OCI-LY7 (cell line): Measurements from ENCODE around the gene NYNRIN. TPM values are rescaled to one million over a fixed set of nuclear protein-coding genes. Genes with fewer than 3 reads are reported as not detected.

Experiments used
- BruUV-seq: library from RNA; stranded (reverse); fragments of 400-500 nt; replicated peaks from 2 replicates; lab custom pipeline; 2021; lab: Mats Ljungman, UMichigan
- CTCF ChIA-PET: fragments of 300-600 bp; sonication (Branson Sonifier 250); formaldehyde crosslinking; loops from one replicate; lab custom pipeline; 2022; ENCODE audit warnings: antibody characterized with exemption; ENCODE audit not compliant: unreplicated experiment; lab: Charles Lee
- POLR2A ChIA-PET: fragments of 300-600 bp; sonication (Branson Sonifier 250); formaldehyde crosslinking; loops from one replicate; lab custom pipeline; 2022; ENCODE audit warnings: antibody characterized with exemption; lab: Charles Lee
- DNase-seq: peaks from one replicate; pipeline ENCODE4 v3.0.0-alpha.2; 2015; ENCODE audit warnings: low spot score
- H2AFZ ChIP-seq: fragments of 200-600 bp; sonication (generic), shearing (Covaris generic); 2 replicates; pipeline ENCODE4 v1.6.1; 2014; ENCODE audit warnings: mild to moderate bottlenecking, antibody characterized with exemption, low read length, moderate library complexity
- H3K27ac ChIP-seq: fragments of 200-600 bp; sonication (generic); 2 replicates; pipeline ENCODE4 v1.5.1; 2014; ENCODE audit warnings: mixed run types, low read depth, mild to moderate bottlenecking, moderate library complexity, low read length, inconsistent platforms; ENCODE audit not compliant: poor library complexity, severe bottlenecking
- H3K36me3 ChIP-seq: fragments of 200-600 bp; sonication (generic); 2 replicates; pipeline ENCODE4 v1.6.1; 2014; ENCODE audit warnings: mild to moderate bottlenecking, antibody characterized with exemption, low read length, moderate library complexity, mixed read lengths; ENCODE audit not compliant: insufficient read depth
- H3K4me1 ChIP-seq: fragments of 200-600 bp; sonication (generic); 2 replicates; pipeline ENCODE4 v1.5.1; 2014; ENCODE audit warnings: mild to moderate bottlenecking, low read length; ENCODE audit not compliant: insufficient read depth, poor library complexity, severe bottlenecking
- H3K4me2 ChIP-seq: fragments of 200-600 bp; sonication (generic); 2 replicates; pipeline ENCODE4 v1.6.1; 2014; ENCODE audit warnings: mild to moderate bottlenecking, low read length
- H3K4me3 ChIP-seq: fragments of 200-600 bp; sonication (generic); 2 replicates; pipeline ENCODE4 v1.5.1; 2014; ENCODE audit warnings: mild to moderate bottlenecking, low read depth, low read length; ENCODE audit not compliant: poor library complexity, severe bottlenecking
- H3K79me2 ChIP-seq: fragments of 200-600 bp; sonication (generic); 2 replicates; pipeline ENCODE4 v1.6.1; 2016; ENCODE audit warnings: low read depth, mild to moderate bottlenecking, low read length, moderate library complexity, mixed read lengths; ENCODE audit not compliant: insufficient read depth
- H3K9me2 ChIP-seq: fragments of 200-600 bp; sonication (generic); 2 replicates; pipeline ENCODE4 v1.6.1; 2016; ENCODE audit warnings: mild to moderate bottlenecking, low read length, mixed read lengths; ENCODE audit not compliant: insufficient read depth
- H3K9me3 ChIP-seq: fragments of 200-600 bp; sonication (generic); 2 replicates; pipeline ENCODE4 v1.6.1; 2014; ENCODE audit warnings: mild to moderate bottlenecking, mixed run types, low read length, mixed read lengths
- H4K20me1 ChIP-seq: fragments of 200-600 bp; sonication (generic); 2 replicates; pipeline ENCODE4 v1.6.1; 2014; ENCODE audit warnings: mild to moderate bottlenecking, antibody characterized with exemption, low read length, moderate library complexity, mixed read lengths; ENCODE audit not compliant: insufficient read depth
- EZH2phosphoT487 ChIP-seq: fragments of 200-600 bp; sonication (generic); IDR thresholded peaks from 2 replicates; pipeline ENCODE4 v1.6.1; 2018; ENCODE audit warnings: low read depth, borderline replicate concordance, mild to moderate bottlenecking, mixed run types, antibody characterized with exemption, low read length, moderate library complexity, mixed read lengths
- intact Hi-C: fragments of 100-400 bp; cut with micrococcal nuclease; formaldehyde crosslinking; loops from one replicate; pipeline ENCODE4 v1.10.0; 2022; ENCODE audit not compliant: unreplicated experiment
- total RNA-seq, 2 experiments: library from RNA; depleted of rRNA in 1 of 2; stranded (reverse); fragments of >200 nt in 1 of 2; shearing (Covaris generic) in 1 of 2; gene quantifications; 2 replicates each; pipeline ENCODE4 v1.2.3, GENCODE V29; 2014 to 2022
- TF ChIP-seq, protein P1 (sequence below): fragments of 200-600 bp; sonication (generic); conservative IDR thresholded peaks from 2 replicates; pipeline ENCODE4 v1.5.1; 2014; ENCODE audit warnings: mild to moderate bottlenecking, antibody characterized with exemption, low read length, moderate library complexity, mixed read lengths

The NYNRIN gene
- total RNA-seq, 2 experiments from 2014 or later = 0.13 TPM; not detected in 1

DNA sequence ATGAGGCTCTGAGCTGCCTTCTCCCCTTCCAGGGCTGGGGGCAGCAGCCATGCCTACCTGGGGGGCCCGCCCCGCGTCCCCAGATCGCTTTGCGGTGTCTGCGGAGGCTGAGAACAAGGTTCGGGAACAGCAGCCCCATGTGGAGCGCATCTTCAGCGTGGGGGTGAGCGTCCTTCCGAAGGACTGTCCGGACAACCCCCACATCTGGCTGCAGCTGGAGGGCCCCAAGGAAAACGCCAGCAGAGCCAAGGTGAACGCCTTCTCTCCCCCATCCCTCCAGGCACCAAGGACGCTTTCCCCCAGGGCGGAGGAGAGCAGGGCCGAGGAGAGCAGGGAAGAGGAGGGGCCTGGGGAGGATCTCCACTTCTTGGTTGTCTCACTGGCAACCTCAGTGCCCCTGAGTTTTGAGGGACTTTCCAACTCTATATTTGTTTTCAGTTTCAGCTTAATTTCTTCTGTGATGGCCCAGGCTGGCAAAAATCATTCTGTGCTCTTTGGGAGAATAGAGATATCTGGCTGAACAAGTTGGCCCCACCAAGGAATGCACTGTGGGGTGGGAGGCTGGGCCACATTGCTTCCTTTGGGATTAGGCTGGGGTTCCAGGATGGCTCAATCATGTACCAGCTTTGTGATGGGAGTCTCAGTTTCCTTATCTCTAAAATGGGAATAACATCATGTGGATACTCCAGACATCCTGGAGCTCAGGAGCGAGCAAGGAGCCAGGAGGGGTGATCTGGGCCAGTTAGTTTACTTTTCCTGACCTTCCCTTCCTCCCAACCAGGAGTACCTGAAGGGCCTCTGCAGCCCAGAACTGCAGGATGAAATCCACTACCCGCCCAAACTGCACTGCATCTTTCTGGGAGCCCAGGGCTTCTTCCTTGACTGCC is 32.1 kb downstream of the NYNRIN start:
- CTCF ChIA-PET = interaction anchor here (0.5 to 2.5 kb wide), 23 partner anchors 10 to 1486 kb away, joined by 3 to 26 read pairs (median 3); partner anchors contain the start of genes CIDEB, NFATC4 and RIPK3
- Histone ChIP-seq H3K79me2 (peaks cover 5% of the 10 kb centered on the region; the same call in 1 of the 2 replicates), H3K4me1 (peaks cover 32% of the 10 kb centered on the region), H3K4me2 (peak overlapping the region; percentile 82), H3K27ac (peak overlapping the region; percentile 68), H3K36me3 (peaks cover 20% of the 10 kb centered on the region), H3K4me3 (peak overlapping the region; percentile 82), H3K9me3 (no peaks in the 10 kb centered on the region), H2AFZ (no peak overlapping the region), H4K20me1 (no peaks in the 10 kb centered on the region), H3K9me2 (no peaks in the 10 kb centered on the region)
- TF ChIP-seq EZH2phosphoT487 = no peak
- TF ChIP-seq, protein P1, sequence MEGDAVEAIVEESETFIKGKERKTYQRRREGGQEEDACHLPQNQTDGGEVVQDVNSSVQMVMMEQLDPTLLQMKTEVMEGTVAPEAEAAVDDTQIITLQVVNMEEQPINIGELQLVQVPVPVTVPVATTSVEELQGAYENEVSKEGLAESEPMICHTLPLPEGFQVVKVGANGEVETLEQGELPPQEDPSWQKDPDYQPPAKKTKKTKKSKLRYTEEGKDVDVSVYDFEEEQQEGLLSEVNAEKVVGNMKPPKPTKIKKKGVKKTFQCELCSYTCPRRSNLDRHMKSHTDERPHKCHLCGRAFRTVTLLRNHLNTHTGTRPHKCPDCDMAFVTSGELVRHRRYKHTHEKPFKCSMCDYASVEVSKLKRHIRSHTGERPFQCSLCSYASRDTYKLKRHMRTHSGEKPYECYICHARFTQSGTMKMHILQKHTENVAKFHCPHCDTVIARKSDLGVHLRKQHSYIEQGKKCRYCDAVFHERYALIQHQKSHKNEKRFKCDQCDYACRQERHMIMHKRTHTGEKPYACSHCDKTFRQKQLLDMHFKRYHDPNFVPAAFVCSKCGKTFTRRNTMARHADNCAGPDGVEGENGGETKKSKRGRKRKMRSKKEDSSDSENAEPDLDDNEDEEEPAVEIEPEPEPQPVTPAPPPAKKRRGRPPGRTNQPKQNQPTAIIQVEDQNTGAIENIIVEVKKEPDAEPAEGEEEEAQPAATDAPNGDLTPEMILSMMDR = no peak
- intact Hi-C loops = loop anchor here (1.0 to 2.0 kb wide), 3 partner anchors 66 to 188 kb away; partner anchors contain the start of gene TINF2
- DNase-seq = peak; percentile 63
- BruUV-seq = TSS peak; percentile 38
- POLR2A ChIA-PET = interaction anchor here (0.9 to 3.1 kb wide), 15 partner anchors 9 to 139 kb away, joined by 3 to 24 read pairs (median 6); partner anchors contain the start of genes NFATC4 and RIPK3

DNA sequence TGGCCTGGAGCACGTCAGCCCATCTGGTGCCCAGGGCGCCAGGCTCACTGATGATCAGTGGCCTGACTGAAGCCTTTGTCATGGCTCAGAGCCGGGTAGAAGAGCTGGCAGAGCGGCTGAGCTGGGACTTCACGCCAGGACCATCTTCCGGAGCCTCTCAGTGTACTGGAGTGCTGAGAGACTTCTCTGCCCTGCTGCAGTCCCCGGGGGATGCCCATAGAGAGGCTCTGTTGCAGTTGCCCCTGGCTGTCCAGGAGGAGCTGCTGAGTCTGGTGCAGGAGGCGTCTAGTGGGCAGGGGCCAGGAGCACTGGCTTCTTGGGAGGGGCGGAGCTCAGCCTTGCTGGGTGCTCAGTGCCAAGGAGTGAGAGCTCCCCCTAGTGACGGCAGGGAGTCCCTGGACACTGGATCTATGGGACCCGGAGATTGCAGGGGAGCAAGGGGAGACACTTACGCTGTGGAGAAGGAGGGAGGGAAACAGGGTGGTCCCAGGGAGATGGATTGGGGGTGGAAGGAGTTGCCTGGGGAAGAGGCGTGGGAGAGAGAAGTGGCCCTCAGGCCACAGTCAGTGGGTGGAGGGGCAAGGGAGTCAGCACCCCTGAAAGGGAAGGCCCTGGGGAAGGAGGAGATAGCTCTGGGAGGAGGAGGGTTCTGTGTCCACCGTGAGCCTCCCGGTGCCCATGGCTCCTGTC is 32.9 kb downstream of the NYNRIN start:
- no peaks in the 10 kb centered on the region for H3K9me3 ChIP-seq
- H3K4me3 ChIP-seq = peak overlapping the region; percentile 82
- H4K20me1 ChIP-seq = no peaks in the 10 kb centered on the region
- CTCF ChIA-PET = interaction anchor here (0.5 to 2.5 kb wide), 22 partner anchors 10 to 1486 kb away, joined by 3 to 26 read pairs (median 4); partner anchors contain the start of genes NFATC4 and RIPK3
- intact Hi-C loops = loop anchor here (1.0 to 2.0 kb wide), 3 partner anchors 66 to 189 kb away; partner anchors contain the start of gene TINF2
- TF ChIP-seq, protein P1 = peak; percentile 97
- no peak for TF ChIP-seq EZH2phosphoT487
- peaks cover 20% of the 10 kb centered on the region for H3K36me3 ChIP-seq
- H3K27ac ChIP-seq = peak overlapping the region; percentile 68
- no TSS peak for BruUV-seq
- DNase-seq = peak; percentile 95
- H3K9me2 ChIP-seq = no peaks in the 10 kb centered on the region
- H3K4me1 ChIP-seq = peaks cover 39% of the 10 kb centered on the region
- no peak overlapping the region for H2AFZ ChIP-seq
- H3K79me2 ChIP-seq = peaks cover 5% of the 10 kb centered on the region; the same call in 1 of the 2 replicates
- H3K4me2 ChIP-seq = peak overlapping the region; percentile 82
- POLR2A ChIA-PET = interaction anchor here (0.6 to 3.1 kb wide), 14 partner anchors 10 to 696 kb away, joined by 3 to 24 read pairs (median 6); partner anchors contain the start of genes NFATC4 and RIPK3
